CD4-positive, alpha-beta memory T cell (primary cell): ENCODE results near the gene RGS9. TPM values are rescaled to one million over a fixed set of nuclear protein-coding genes. Genes with fewer than 3 reads are reported as not detected.
A peak's percentile ranks its signal among the peaks of the same experiment; 100 is the strongest.
"Not testable (repeated sequence)": the region's sequence is repeated elsewhere in the genome, so short reads cannot be mapped to it uniquely, and the experiment has no call there.

Experiments used
- CTCF ChIA-PET: fragments of 350-600 bp; sonication (Branson Sonifier 250); formaldehyde crosslinking; loops from one replicate; lab custom pipeline; 2021; ENCODE audit warnings: inconsistent platforms; ENCODE audit not compliant: partially characterized antibody; lab: Charles Lee
- POLR2A ChIA-PET: fragments of 350-600 bp; sonication (Branson Sonifier 250); formaldehyde crosslinking; loops from one replicate; lab custom pipeline; 2021; ENCODE audit not compliant: partially characterized antibody; lab: Charles Lee
- DNase-seq, 5 donors: peaks; one replicate each; pipeline versions ENCODE4 v3.0.0 to v3.0.0-alpha.2; 2020 to 2022; ENCODE audit warnings: mixed read lengths in 1 of 5
- H3K27ac ChIP-seq: one replicate; pipeline ENCODE4 v1.7.0; 2013; ENCODE audit warnings: low read depth, low read length
- H3K27me3 ChIP-seq: 2 replicates; pipeline ENCODE4 v1.7.0; 2013; ENCODE audit warnings: mild to moderate bottlenecking, low read length, moderate library complexity; ENCODE audit not compliant: insufficient read depth
- H3K36me3 ChIP-seq: 2 replicates; pipeline ENCODE4 v1.7.0; 2013; ENCODE audit warnings: mild to moderate bottlenecking, low read length, moderate library complexity; ENCODE audit not compliant: insufficient read depth
- H3K4me1 ChIP-seq: 2 replicates; pipeline ENCODE4 v1.7.0; 2013; ENCODE audit warnings: mild to moderate bottlenecking, low read length, moderate library complexity; ENCODE audit not compliant: insufficient read depth
- H3K4me3 ChIP-seq, 2 donors: one replicate each; pipeline ENCODE4 v1.7.0; 2013; ENCODE audit warnings: low read length in 2 of 2, mild to moderate bottlenecking in 1 of 2
- H3K9me3 ChIP-seq, 2 donors: one replicate each; pipeline ENCODE4 v1.7.0; 2013; ENCODE audit warnings: low read length in 2 of 2, control low read depth in 1 of 2; ENCODE audit not compliant: control insufficient read depth in 1 of 2
- H3K27ac Mint-ChIP-seq, 7 donors: one replicate each; pipeline ENCODE4 v1.8.0; 2020 to 2021; ENCODE audit warnings: mixed read lengths in 7 of 7, mild to moderate bottlenecking in 6 of 7, inconsistent platforms in 3 of 7, moderate library complexity in 3 of 7
- H3K27me3 Mint-ChIP-seq, 2 donors: one replicate each; pipeline ENCODE4 v1.8.0; 2020 to 2021; ENCODE audit warnings: mixed read lengths in 2 of 2
- H3K36me3 Mint-ChIP-seq, 2 donors: one replicate each; pipeline ENCODE4 v1.8.0; 2020 to 2021; ENCODE audit warnings: mixed read lengths in 2 of 2, inconsistent platforms in 1 of 2, mild to moderate bottlenecking in 1 of 2
- H3K4me1 Mint-ChIP-seq, 4 donors: one replicate each; pipeline ENCODE4 v1.8.0; 2020 to 2021; ENCODE audit warnings: mixed read lengths in 4 of 4, mild to moderate bottlenecking in 1 of 4
- H3K4me3 Mint-ChIP-seq, 8 donors: one replicate each; pipeline ENCODE4 v1.8.0; 2020 to 2021; ENCODE audit warnings: mixed read lengths in 8 of 8, mild to moderate bottlenecking in 7 of 8, moderate library complexity in 6 of 8, inconsistent platforms in 3 of 8
- H3K9me3 Mint-ChIP-seq, 8 donors: one replicate each; pipeline ENCODE4 v1.8.0; 2020 to 2021; ENCODE audit warnings: mixed read lengths in 8 of 8, mild to moderate bottlenecking in 5 of 8, inconsistent platforms in 3 of 8, moderate library complexity in 1 of 8
- intact Hi-C: fragments of 100-400 bp; cut with micrococcal nuclease; formaldehyde crosslinking; loops from one replicate; pipeline ENCODE4 v1.15.1; 2023
- polyA plus RNA-seq, 2 donors: library from polyadenylated mRNA; unstranded; fragments of 300-500 nt; fragmentation: Illumina TruSeq; gene quantifications; one replicate each; pipeline ENCODE4 v1.2.3, GENCODE V29; 2021
- total RNA-seq, 2 experiments: library from RNA; stranded (reverse); gene quantifications; one replicate each; pipeline ENCODE4 v1.2.3, GENCODE V29; 2021

RGS9 gene
- total and polyA plus RNA-seq, 4 experiments from 2014 or later: 0.67 to 2.7 (median 1.2) TPM

- H3K4me3 Mint-ChIP-seq: no peak overlapping the region
These were observed 40.7 kb downstream of the RGS9 start for GRCh38 chr17:65177901-65178300.

GRCh38 chr17:65180276-65180675 lies 43.1 kb downstream of the RGS9 start:
- peaks cover 51 to 76% (median 70%) of the 10 kb centered on the region in 4 donors for H3K4me1 Mint-ChIP-seq
- H3K27ac ChIP-seq: peak overlapping the region; percentile 21
- H3K9me3 ChIP-seq, H3K27me3 ChIP-seq, H3K36me3 Mint-ChIP-seq, H3K36me3 ChIP-seq, H3K4me3 ChIP-seq, intact Hi-C loops, H3K27me3 Mint-ChIP-seq, H3K9me3 Mint-ChIP-seq: not testable (repeated sequence)
- H3K4me3 Mint-ChIP-seq: peak overlapping the region in 7 of 8 donors; percentile 57 to 86 (median 82)
- CTCF ChIA-PET: interaction anchor here (1.2 to 2.5 kb wide), 2 partner anchors 44 to 57 kb away, joined by 3 to 9 read pairs; partner anchors contain the start of gene RGS9
- H3K27ac Mint-ChIP-seq: peak overlapping the region; percentile 86 to 98 (median 93)
- peaks cover 57% of the 10 kb centered on the region for H3K4me1 ChIP-seq
- DNase-seq: peak in 1 of 5 donors; percentile 48
- POLR2A ChIA-PET: interaction anchor here (0.8 to 3.9 kb wide), 6 partner anchors 8 to 123 kb away, joined by 3 to 27 read pairs (median 6); partner anchors contain the start of genes GNA13 and RGS9

More at GRCh38 chr17:65177901-65178300, 40.7 kb downstream of the RGS9 start:
- Mint-ChIP-seq H3K4me1 (peaks cover 45 to 62% (median 60%) of the 10 kb centered on the region in 4 donors), H3K9me3 (peaks cover 0 to 3% (median 0%) of the 10 kb centered on the region in 8 donors), H3K27ac (peak overlapping the region in 6 of 7 donors; percentile 8 to 68 (median 41)), H3K27me3 (no peaks in the 10 kb centered on the region), H3K36me3 (no peaks in the 10 kb centered on the region)
- Histone ChIP-seq H3K27me3 (no peaks in the 10 kb centered on the region), H3K4me1 (peaks cover 71% of the 10 kb centered on the region), H3K4me3 (no peak overlapping the region), H3K36me3 (no peaks in the 10 kb centered on the region), H3K9me3 (no peaks in the 10 kb centered on the region), H3K27ac (no peak overlapping the region)
- intact Hi-C loops: no loop called here
- ChIA-PET CTCF (interaction anchor here (1.6 to 2.7 kb wide), 5 partner anchors 14 to 43 kb away, joined by 4 to 15 read pairs (median 4); partner anchors contain the start of gene RGS9), POLR2A (no interaction called here)
- no peak for DNase-seq

GRCh38 chr17:65180752-65181236 lies 43.6 kb downstream of the RGS9 start:
- Mint-ChIP-seq H3K4me1 (peaks cover 51 to 76% (median 68%) of the 10 kb centered on the region in 4 donors), H3K27ac (peak overlapping the region; percentile 86 to 98 (median 93)), H3K4me3 (peak overlapping the region; percentile 57 to 86 (median 72))
- H3K4me3 ChIP-seq, DNase-seq, H3K36me3 Mint-ChIP-seq, H3K27me3 ChIP-seq, H3K36me3 ChIP-seq, H3K9me3 ChIP-seq, H3K27ac ChIP-seq, H3K27me3 Mint-ChIP-seq, H3K9me3 Mint-ChIP-seq, intact Hi-C loops: not testable (repeated sequence)
- ChIA-PET CTCF (interaction anchor here (1.2 to 2.5 kb wide), 2 partner anchors 44 to 57 kb away, joined by 3 to 9 read pairs; partner anchors contain the start of gene RGS9), POLR2A (interaction anchor here (1.2 to 3.9 kb wide), 5 partner anchors 15 to 124 kb away, joined by 4 to 27 read pairs (median 7); partner anchors contain the start of genes GNA13 and RGS9)
- peaks cover 54% of the 10 kb centered on the region for H3K4me1 ChIP-seq

- Histone ChIP-seq H3K4me3 (no peak overlapping the region), H3K27ac (peak overlapping the region; percentile 2), H3K36me3 (no peaks in the 10 kb centered on the region), H3K4me1 (peaks cover 54% of the 10 kb centered on the region), H3K9me3 (no peaks in the 10 kb centered on the region), H3K27me3 (no peaks in the 10 kb centered on the region)
- Mint-ChIP-seq H3K4me3 (peak overlapping the region; percentile 10 to 86 (median 58)), H3K27me3 (no peaks in the 10 kb centered on the region), H3K27ac (peak overlapping the region; percentile 63 to 98 (median 90)), H3K4me1 (peaks cover 51 to 76% (median 66%) of the 10 kb centered on the region in 4 donors), H3K9me3 (peaks cover 0 to 3% (median 0%) of the 10 kb centered on the region in 8 donors), H3K36me3 (no peaks in the 10 kb centered on the region)
- POLR2A ChIA-PET: interaction anchor here (0.9 to 3.9 kb wide), 6 partner anchors 9 to 206 kb away, joined by 3 to 27 read pairs (median 5); no protein-coding TSS in a partner anchor
- DNase-seq: peak in 2 of 5 donors; percentile 21 to 22
- intact Hi-C loops: no loop called here
- CTCF ChIA-PET: interaction anchor here (1.2 to 2.5 kb wide), 3 partner anchors 9 to 58 kb away, joined by 3 to 9 read pairs (median 4); partner anchors contain the start of gene RGS9
These were observed 44.3 kb downstream of the RGS9 start for GRCh38 chr17:65181237-65182061.

GRCh38 chr17:65182233-65182632 lies 45.1 kb downstream of the RGS9 start:
- H3K36me3 ChIP-seq: no peaks in the 10 kb centered on the region
- H3K4me1 ChIP-seq: peaks cover 54% of the 10 kb centered on the region
- H3K27ac ChIP-seq: peak overlapping the region; percentile 30
- DNase-seq: no peak
- no peak overlapping the region for H3K4me3 ChIP-seq
- CTCF ChIA-PET: interaction anchor here (1.6 to 2.5 kb wide), 2 partner anchors 10 to 45 kb away, joined by 4 to 9 read pairs; partner anchors contain the start of gene RGS9
- Mint-ChIP-seq H3K4me3 (peak overlapping the region in 5 of 8 donors; percentile 13 to 86 (median 40)), H3K36me3 (no peaks in the 10 kb centered on the region), H3K4me1 (peaks cover 47 to 68% (median 60%) of the 10 kb centered on the region in 4 donors), H3K9me3 (no peaks in the 10 kb centered on the region), H3K27ac (peak overlapping the region in 6 of 7 donors; percentile 76 to 98 (median 86)), H3K27me3 (no peaks in the 10 kb centered on the region)
- POLR2A ChIA-PET: interaction anchor here (0.7 to 3.9 kb wide), 6 partner anchors 9 to 400 kb away, joined by 3 to 27 read pairs (median 4); no protein-coding TSS in a partner anchor
- H3K27me3 ChIP-seq: no peaks in the 10 kb centered on the region
- no peaks in the 10 kb centered on the region for H3K9me3 ChIP-seq
- intact Hi-C loops: no loop called here

- ChIA-PET POLR2A (interaction anchor here (0.8 kb wide), 1 partner anchor 18 kb away, joined by 4 read pairs; no protein-coding TSS in a partner anchor), CTCF (no interaction called here)
- no peak overlapping the region for H3K27ac ChIP-seq
These were observed 46.6 kb downstream of the RGS9 start for GRCh38 chr17:65183736-65184135.

More at GRCh38 chr17:65183736-65184135, 46.6 kb downstream of the RGS9 start:
- intact Hi-C loops: no loop called here
- no peak for DNase-seq
- Mint-ChIP-seq H3K9me3 (no peaks in the 10 kb centered on the region), H3K36me3 (no peaks in the 10 kb centered on the region), H3K27me3 (no peaks in the 10 kb centered on the region), H3K27ac (peak overlapping the region in 4 of 7 donors; percentile 6 to 62 (median 24)), H3K4me1 (peaks cover 42 to 57% (median 50%) of the 10 kb centered on the region in 4 donors), H3K4me3 (peak overlapping the region in 1 of 8 donors; percentile 15)
- no peaks in the 10 kb centered on the region for H3K36me3 ChIP-seq
- peaks cover 51% of the 10 kb centered on the region for H3K4me1 ChIP-seq
- H3K27me3 ChIP-seq: no peaks in the 10 kb centered on the region
- no peak overlapping the region for H3K4me3 ChIP-seq
- H3K9me3 ChIP-seq: no peaks in the 10 kb centered on the region
